Brain pericyte (primary cell): ENCODE data around the gene SPACA4.
"Not testable (repeated sequence)": the region's sequence is repeated elsewhere in the genome, so short reads cannot be mapped to it uniquely, and the experiment has no call there.

Experiments
- DNase-seq: peaks from one replicate; pipeline ENCODE4 v3.0.0-alpha.2; 2012; ENCODE audit warnings: low read depth, low spot score

SPACA4 gene

DNA sequence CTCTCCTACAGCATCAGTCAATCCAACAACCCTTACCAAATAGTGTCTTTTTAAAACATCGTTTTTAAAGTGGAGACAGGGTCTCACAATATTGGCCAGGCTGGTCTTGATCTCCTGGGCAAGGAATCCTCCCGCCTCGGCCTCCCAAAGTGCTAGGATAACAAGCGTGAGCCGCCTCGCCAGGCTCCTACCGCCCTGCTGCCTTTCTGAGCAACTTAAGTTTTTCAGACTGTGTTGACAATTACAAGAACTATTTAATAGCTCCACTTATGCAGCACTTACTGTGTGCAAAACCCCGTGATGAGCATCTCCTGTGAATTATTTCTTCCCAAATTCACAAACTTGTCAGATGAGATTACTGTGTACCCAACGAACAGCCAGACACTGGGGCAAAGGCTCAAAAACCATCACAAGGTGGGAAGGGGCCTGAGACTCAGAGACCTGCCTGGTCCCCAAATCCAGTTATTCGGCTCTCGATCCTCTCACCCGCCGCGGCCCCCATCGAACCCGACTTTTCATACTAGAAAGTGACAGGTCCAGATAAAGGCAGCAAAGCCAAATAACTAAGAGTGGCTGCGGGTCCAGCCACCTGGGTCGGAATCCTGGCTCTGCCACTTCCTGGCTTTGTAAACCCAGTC, 11.9 kb downstream of the SPACA4 start:
- no peak for DNase-seq

GRCh38 chr19:48618916-48619691, 12.6 kb downstream of the SPACA4 start, which contains the start of the genes RPL18 and SPHK2:
TSS of gene RPL18 (minus strand) at chr19:48619178. CDS start at chr19:48619143, 35 bp downstream.
TSS of gene SPHK2 (plus strand) at chr19:48619506. CDS start at chr19:48620515, 1,009 bp downstream.
- DNase-seq, result peak; percentile 100

DNA sequence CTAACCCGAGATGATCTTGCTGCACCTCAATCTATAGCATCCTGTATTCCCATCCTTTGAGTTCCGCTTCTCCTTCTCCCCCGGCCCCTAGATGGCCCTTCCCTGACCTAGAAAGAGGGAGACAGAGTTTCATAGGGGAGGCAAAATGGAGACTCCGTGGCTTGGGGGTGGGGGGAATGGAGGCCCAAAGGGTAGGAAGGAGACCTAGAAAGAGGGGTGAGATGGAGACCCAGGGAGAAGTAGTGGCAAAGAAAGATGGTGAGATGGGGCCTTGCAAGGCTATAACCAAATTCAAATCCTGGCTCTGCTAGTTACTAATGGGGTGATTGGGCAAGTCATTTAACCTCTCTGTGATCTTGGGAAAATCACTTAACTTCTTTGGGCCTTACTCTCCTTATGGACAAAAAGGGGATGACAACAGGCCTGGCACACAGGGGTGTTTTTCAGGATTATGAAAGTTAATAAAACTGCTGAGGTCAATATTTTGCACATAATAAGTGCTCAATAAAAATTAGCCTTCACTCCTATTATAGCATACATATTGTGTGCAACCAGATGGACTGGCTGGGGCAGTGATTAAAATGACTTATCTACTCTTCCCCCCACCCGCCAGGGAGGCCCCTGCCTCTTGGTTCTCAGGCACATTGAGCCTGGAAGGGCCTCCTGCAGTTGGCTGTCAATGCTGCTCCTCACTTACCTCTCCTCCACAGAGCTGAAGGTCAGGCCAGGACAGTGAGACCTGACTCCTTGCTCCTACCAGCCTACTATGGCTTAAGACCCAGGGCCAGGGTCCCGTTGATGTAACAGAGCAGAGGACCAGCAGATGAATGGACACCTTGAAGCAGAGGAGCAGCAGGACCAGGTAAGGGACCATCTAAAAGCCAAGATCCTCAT, 13.4 kb downstream of the SPACA4 start:
- no peak for DNase-seq

DNA sequence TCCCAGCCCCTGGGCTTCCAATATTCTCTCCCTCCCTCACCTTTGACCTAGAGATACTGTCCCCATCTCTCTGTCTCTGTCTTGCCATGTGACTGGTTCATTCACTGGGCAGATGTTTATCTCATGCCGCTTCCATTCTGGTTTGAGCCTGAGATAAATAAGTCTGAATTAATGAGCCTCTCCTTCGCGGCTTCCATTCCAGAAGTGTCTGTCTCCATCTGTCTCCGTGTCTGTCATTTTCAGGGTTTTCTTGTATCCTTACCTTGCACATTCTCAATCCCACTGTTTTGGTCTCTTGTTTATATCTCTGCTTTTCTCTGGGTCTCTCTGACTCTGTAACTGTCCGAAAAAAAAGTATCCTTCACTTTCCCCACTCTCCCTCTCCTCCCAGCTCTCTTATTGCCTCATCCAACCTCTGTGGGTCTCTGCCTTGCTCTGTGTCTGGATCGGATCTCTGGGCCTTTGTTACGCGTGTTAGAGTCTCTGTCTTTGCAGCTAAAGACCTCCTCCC, 17.1 kb downstream of the SPACA4 start:
- no peak for DNase-seq

DNA sequence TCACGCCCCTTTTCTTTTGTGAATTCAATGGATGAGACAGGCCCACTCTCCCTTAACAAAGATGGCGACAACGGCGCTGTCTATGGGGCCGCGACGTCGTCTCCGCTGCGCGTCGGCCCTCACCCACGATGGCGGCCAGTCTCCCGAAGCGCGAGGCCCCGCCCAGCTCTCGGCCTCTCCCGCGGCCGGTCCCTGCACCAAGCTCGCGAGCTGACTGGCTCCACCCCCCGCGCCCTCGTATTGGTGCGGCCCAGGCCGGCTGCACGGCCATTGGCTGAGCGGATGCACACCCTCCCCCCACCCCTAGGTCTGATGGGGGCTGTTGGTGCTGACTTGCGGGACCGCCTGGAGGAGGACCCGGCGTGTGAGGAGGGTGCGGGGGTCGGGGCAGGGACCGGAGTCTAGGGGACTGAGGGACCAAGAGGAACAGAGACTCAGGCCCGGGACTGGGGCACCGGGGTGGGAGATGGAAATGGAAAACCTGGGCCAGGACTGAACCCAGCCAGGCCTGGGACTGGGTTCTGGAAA, 17.6 kb downstream of the SPACA4 start:
- peak; percentile 91 for DNase-seq

- DNase-seq, result no peak
Observed at GRCh38 chr19:48624791-48625723, 18.5 kb downstream of the SPACA4 start.

DNA sequence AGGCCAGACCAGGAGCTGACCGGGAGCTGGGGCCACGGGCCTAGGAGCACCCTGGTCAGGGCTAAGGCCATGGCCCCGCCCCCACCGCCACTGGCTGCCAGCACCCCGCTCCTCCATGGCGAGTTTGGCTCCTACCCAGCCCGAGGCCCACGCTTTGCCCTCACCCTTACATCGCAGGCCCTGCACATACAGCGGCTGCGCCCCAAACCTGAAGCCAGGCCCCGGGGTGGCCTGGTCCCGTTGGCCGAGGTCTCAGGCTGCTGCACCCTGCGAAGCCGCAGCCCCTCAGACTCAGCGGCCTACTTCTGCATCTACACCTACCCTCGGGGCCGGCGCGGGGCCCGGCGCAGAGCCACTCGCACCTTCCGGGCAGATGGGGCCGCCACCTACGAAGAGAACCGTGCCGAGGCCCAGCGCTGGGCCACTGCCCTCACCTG, 19.4 kb downstream of the SPACA4 start:
- DNase-seq, result no peak

DNA sequence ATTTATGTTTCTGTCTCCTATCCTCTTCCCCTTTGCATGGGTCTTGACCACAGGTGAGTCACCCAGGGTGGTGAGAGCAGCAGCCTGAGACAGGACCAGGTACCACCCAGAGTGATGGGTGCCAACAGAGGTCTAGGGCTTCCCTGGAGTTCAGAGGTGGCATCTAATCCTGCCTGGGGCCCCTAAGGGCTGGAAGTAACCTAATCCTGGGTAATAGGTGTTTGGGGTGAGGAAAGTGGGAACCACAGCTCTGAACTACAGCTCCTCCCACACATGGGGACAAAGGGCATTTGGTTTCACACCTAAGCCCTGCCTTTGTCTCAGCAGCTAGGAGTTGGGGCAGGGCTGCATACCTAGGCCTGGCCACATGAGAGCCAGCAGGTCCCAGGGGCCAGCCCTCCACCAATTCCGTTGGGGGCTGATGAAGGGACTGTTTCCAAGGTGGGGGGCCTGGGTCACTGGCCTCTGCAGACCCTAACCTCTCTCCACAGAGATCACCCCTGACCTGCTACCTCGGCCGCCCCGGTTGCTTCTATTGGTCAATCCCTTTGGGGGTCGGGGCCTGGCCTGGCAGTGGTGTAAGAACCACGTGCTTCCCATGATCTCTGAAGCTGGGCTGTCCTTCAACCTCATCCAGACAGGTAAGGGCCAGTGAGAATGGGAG, 20.8 kb downstream of the SPACA4 start:
- no peak for DNase-seq

DNA sequence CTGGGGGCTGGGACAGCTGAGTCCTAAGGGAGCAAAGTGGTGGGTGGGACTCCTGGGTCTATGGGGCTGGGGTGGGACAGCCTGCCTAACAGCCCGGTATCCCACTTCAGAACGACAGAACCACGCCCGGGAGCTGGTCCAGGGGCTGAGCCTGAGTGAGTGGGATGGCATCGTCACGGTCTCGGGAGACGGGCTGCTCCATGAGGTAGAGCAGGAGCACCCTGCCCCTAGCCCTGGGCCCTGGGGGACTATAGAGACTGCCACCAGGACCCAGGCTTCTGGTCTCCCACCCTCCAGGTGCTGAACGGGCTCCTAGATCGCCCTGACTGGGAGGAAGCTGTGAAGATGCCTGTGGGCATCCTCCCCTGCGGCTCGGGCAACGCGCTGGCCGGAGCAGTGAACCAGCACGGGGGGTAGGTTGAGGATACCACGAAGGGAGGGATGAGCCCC, 21.3 kb downstream of the SPACA4 start:
- no peak for DNase-seq

DNA sequence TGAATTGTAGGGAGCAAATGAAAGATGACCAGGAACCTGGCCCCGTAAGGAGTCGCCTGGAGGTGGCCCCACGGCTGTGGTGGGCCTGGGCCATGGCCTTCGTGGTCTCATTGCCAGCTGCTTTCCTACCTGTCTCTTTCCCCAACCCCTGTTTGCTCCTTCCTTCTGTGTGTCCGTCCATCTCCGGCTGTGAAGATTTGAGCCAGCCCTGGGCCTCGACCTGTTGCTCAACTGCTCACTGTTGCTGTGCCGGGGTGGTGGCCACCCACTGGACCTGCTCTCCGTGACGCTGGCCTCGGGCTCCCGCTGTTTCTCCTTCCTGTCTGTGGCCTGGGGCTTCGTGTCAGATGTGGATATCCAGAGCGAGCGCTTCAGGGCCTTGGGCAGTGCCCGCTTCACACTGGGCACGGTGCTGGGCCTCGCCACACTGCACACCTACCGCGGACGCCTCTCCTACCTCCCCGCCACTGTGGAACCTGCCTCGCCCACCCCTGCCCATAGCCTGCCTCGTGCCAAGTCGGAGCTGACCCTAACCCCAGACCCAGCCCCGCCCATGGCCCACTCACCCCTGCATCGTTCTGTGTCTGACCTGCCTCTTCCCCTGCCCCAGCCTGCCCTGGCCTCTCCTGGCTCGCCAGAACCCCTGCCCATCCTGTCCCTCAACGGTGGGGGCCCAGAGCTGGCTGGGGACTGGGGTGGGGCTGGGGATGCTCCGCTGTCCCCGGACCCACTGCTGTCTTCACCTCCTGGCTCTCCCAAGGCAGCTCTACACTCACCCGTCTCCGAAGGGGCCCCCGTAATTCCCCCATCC, 22.1 kb downstream of the SPACA4 start:
- DNase-seq, result no peak

DNA sequence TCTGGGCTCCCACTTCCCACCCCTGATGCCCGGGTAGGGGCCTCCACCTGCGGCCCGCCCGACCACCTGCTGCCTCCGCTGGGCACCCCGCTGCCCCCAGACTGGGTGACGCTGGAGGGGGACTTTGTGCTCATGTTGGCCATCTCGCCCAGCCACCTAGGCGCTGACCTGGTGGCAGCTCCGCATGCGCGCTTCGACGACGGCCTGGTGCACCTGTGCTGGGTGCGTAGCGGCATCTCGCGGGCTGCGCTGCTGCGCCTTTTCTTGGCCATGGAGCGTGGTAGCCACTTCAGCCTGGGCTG, 22.7 kb downstream of the SPACA4 start:
- no peak for DNase-seq

DNA sequence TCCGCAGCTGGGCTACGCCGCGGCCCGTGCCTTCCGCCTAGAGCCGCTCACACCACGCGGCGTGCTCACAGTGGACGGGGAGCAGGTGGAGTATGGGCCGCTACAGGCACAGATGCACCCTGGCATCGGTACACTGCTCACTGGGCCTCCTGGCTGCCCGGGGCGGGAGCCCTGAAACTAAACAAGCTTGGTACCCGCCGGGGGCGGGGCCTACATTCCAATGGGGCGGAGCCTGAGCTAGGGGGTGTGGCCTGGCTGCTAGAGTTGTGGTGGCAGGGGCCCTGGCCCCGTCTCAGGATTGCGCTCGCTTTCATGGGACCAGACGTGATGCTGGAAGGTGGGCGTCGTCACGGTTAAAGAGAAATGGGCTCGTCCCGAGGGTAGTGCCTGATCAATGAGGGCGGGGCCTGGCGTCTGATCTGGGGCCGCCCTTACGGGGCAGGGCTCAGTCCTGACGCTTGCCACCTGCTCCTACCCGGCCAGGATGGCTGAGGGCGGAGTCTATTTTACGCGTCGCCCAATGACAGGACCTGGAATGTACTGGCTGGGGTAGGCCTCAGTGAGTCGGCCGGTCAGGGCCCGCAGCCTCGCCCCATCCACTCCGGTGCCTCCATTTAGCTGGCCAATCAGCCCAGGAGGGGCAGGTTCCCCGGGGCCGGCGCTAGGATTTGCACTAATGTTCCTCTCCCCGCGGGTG, 23.2 kb downstream of the SPACA4 start:
- no peak for DNase-seq

GRCh38 chr19:48630296-48631063, 23.9 kb downstream of the SPACA4 start:
- DNase-seq, result no peak

DNA sequence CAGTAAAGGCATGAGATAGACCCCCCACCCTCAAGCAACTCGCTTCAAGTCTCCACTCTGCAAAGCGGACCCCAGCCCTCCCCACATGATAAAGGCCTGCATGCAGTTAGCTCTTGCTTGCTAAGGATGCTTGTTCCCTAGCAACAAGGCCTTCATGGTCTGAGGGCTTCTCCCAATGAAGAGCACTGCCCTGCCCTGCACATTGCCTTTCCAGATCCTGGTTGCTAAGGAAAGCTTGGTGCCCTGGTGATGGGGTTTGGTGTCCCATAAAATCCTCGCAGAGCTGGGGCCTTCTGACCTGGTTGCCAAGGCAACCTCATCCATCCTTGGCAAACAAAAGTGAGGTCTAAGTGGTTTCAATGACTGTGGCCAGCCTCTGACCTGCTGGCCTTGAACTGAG, 24.7 kb downstream of the SPACA4 start:
- no peak for DNase-seq

DNA sequence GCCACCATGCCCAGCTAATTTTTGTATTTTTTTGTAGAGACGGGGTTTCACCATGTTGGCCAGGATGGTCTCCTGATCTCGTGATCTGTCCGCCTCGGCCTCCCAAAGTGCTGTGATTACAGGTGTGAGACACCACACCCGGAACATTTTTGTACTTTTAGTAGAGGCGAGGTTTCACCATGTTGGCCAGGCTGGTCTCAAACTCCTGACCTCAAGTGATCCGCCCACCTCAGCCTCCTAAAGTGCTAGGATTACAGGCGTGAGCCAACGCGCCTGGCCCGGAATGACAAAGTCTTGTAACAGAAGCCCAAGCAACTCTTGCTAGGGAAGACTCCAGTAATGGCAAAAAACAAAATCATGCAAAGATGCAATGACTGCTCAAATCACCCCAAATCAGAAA, 25.7 kb downstream of the SPACA4 start:
- DNase-seq, result not testable (repeated sequence)

DNA sequence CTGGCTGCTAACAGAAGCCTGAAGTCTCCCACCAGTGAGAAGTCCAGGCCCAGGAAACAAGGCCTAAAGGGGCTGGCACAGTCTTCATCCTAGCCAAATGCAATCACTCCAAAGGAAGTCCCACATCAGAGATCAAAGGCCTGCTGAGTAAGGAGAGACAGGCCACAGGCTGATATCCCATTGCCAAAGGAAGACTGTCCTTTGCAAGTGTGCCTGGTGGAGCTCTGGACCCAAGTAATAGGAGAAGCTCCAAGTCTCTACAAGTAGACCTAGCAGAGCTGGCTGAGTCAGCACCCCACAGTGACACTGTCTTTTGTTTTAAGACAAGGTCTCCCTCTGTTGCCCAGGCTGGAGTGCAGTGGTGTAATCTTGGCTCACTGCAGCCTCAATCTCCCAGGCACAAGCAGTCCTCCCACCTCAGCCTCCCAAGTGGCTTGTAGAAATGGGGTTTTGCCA, 26.2 kb downstream of the SPACA4 start:
- DNase-seq, result no peak

DNA sequence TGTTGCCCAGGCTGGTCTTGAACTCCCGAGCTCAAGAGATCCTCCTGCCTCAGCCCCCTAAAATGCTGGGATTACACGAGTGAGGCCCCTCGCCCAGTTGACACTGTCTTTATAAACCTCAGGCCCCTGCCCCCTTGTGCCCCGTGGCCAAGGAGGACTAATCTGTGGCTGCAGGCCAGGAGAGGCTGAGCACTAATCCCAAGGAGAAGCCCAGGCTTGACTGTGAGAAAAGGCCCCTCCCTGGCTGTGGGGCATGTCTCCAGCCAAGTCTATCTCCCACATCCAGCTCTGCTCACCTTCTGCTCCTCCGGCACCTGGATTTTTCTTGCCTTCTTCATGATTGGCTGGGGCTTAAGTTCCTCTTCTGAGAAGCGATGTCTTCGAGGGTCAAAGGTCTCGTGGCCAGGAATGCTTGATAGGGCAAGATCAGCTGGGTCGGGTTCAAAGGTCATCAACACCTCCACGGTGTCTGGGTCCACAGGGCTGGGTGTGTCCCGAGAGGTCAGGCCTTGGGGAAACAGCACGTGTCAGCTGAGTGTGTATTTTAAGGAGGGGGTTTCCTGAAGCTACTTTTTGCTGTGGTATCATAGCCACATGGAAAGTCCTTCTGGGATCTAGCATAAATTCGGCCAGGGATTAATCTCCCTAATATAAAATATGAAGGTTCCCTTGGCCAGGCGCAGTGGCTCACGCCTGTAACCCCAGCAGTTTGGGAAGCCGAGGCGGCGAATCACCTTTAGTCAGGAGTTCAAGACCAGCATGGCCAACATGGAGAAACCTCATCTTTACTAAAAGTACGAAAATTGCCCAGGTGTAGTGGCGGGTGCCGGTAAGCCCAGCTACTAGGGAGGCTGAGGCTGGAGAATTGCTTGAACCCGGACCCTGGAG, 26.9 kb downstream of the SPACA4 start:
- no peak for DNase-seq
